GM19035 (cell line): ENCODE measurements around the gene MAGEB18.

Experiments
- ATAC-seq: cut with Tn5 transposase; IDR thresholded peaks from one replicate; pipeline ENCODE4 v1.9.1; 2021; ENCODE audit not compliant: unreplicated experiment

The MAGEB18 gene

DNA sequence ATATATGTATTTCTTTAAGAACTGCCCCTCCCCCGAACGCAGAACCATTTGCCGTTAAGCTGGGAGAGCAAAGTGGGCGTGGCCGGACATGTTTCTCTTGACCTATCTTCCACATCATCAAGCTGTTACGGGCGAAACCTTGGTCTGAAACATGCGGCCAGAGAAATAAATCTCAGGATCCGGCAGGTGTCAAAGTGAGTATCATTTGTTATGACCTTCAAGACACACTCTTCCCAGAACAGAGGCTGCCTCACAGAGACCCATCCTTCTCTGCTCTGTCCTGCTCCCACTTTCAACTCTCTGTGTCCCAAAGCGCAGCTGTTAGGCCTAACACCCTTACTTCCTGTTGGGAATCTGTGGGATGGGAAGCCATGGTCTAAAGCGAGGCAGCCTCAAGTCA is at the start of gene MAGEB18:
TSS of gene MAGEB18 (plus strand) at position 70 of the 400 bp plus-strand sequence. CDS start 643 bp downstream, outside the sequence.
- ATAC-seq, result no peak

DNA sequence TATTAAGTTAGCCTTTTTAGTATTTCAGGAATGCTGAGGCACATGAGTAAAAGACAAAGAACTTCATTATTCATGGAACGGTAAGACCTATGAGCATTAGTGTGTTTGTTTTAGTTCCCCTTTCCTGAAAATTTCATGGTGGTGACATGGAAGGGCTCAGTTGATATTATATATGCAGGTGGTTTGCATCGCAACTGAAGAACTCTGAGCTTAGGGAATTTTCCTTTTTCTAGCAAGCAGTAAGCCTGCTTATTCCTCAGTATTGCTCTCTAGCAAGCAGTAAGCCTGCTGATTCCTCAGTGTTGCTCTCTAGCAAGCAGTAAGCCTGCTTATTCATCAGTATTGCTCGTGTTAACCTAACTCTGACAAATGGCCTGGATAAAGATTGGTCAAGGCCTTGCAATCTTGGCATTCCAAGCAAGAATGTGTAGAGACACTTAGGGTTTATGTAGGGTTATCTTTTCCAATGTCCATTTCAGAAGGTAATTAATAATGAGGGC is 37.7 kb upstream of the MAGEB18 start:
- ATAC-seq, result no peak

DNA sequence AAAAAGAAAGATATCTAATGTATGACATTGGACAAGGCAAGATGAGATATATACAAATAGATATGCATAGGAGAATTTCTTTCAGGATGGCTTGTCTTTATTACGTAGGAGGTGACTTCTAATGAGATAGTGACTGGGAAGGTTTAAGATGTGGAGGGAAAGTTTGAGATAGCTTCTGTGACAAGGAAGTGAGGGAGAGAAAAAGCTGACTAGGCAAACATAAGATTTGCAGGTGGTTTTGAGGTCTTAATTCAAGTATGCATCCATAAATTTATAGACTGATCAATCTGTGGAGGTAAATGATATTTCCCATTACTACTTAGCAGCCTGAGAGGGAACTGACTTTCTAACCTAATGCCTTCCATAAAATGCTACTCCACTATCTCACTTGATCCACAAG is 29.0 kb upstream of the MAGEB18 start:
- no peak for ATAC-seq

DNA sequence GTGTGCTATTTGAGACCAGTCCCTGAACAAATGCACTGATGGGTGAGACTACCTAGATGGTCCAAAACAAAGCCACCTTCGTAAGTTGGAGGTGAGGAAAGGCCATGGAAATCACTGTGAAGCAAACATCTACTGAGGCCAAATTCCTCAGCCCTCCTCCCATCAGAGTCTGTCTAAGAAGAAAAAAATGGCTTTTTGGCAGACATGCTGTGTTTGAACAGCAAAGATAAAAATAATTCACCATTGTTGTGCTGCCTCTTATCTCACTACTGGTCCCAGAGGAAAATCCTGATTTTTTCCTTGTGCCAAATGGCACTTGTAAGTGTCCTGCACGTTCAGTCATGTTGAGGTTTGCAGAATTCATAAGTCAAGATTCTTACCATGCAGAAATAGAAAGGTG is 7.9 kb downstream of the MAGEB18 start:
- no peak for ATAC-seq

DNA sequence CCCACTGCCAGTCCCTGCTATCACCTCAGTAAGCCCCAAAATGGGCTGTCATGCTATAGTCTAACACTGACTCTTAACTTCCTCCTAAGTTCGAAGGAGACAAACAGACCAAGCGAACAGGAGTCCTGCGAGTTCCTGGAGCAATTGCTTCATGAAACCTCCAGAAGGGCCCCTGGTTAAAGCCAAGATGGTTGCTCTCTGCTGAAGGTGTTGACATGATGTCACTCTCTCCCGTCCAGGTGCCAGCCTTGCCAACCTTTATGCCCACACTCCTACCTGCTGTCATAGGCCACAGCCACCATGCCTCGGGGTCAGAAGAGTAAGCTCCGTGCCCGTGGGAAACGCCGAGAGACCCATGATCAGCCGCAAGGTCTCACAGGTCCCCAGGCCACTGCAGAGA is 22.2 kb downstream of the MAGEB18 start, which contains the start of gene MAGEB6B:
TSS of gene MAGEB6B (plus strand) at position 301 of the 400 bp plus-strand sequence. CDS start at position 301, 0 bp downstream.
- ATAC-seq, result no peak
